Stimulated activated CD4-positive, alpha-beta T cell treated with anti-CD3 and anti-CD28 coated beads, Interleukin-2, amount 100 ng/mL, for 48 hours (primary cell): Measurements from ENCODE around the gene PKMYT1.

ENCODE experiments used
- DNase-seq, 2 donors: peaks; one replicate each; pipeline ENCODE4 v3.0.0-alpha.2; 2020

The PKMYT1 gene

GRCh38 chr16:2992383-2993081 lies 12.3 kb upstream of the PKMYT1 start:
- no peak for DNase-seq

- no peak for DNase-seq
These were observed 11.5 kb upstream of the PKMYT1 start for GRCh38 chr16:2991566-2992261.

DNA sequence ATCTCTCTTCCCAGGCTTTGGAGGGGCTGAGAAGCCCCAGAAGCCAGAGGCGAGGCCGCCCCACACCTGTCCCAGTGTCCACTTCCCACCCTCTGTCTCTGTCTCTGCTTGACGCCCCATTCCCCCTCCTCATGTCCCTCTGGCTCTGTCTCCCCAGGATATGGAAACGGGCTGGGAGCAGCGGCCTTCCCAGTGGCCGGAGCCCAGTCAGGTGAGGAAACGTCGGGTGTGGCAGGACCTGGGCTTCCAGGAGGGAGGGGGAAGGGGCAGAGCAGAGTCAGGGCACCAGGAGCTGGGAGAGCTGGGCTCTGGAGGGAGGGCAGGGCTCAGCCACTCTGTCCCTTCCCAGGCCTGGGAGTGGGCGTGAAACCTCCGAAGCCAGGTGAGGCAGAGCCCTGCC lies 10.6 kb upstream of the PKMYT1 start:
- DNase-seq, result no peak

GRCh38 chr16:2988590-2989099 lies 8.4 kb upstream of the PKMYT1 start:
- DNase-seq, result no peak

- no peak for DNase-seq
These were observed 7.6 kb upstream of the PKMYT1 start for GRCh38 chr16:2987833-2988232.

GRCh38 chr16:2987286-2987685 lies 7.0 kb upstream of the PKMYT1 start:
- DNase-seq, result no peak

GRCh38 chr16:2986623-2987188 lies 6.5 kb upstream of the PKMYT1 start:
- DNase-seq, result no peak

GRCh38 chr16:2985893-2986355 lies 5.7 kb upstream of the PKMYT1 start:
- DNase-seq, result no peak

DNA sequence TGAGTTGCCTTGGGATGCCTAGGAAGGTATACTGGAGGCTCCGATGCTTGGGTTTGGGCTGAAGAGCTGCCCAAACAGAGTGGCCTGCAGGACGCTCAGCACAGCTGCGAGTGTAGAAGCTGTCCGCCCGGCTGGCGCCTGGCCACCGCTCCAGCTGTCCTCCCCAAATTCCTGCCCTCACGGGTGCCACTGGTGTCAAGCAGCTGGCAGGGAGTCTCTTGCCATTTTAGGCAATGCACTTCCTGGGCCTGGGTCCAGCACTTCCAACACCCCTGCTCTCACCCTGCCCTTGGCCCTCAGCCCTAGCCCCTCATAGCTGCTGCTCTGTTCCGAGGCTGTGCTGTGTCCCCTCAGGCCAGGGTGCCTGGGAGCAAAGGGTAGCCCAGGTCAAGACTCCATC lies 5.2 kb upstream of the PKMYT1 start:
- DNase-seq, result no peak

DNA sequence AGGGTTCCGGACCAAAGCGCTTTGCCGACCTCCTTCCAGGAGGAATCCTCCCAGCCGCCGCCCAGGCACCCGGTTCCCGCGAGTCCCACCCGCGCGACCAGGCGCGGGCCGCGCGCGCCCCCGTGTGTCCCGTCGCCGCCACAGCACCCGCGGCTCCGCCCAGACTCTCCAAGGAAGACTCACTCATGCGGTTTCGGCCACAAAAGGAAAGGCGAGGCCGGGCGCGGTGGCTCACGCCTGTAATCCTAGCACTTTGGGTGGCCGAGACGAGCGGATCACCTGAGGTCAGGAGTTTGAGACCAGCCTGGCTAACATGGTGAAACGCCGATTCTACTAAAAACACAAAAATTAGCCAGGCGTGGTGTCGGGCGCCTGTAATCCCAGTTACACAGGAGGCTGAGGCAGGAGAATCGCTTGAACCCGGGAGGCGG lies 3.5 kb upstream of the PKMYT1 start:
- DNase-seq, result peak; percentile 76 to 84

DNA sequence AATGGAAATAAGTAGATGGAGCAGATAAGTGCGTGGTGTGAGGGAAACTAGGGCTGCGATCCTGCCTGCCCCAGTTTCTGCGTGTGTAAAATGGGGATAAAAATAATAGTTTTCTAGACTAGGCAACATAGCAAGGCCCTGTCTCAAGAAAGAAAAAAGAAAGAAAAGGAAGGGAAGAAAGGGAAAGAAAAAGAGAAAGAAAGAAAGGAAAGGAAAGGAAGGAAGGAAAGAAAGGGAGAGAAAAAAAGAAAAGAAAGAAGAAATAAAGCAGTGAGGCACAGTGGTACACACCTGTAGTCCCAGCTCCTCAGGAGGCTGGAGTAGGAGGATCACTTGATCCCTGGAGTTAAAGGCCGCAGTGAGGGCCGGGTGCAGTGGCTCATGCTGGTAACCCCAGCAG lies 2.2 kb upstream of the PKMYT1 start:
- no peak for DNase-seq

GRCh38 chr16:2981899-2982250 lies 1.6 kb upstream of the PKMYT1 start:
- no peak for DNase-seq

GRCh38 chr16:2981177-2981898 lies 1.1 kb upstream of the PKMYT1 start:
- no peak for DNase-seq

DNA sequence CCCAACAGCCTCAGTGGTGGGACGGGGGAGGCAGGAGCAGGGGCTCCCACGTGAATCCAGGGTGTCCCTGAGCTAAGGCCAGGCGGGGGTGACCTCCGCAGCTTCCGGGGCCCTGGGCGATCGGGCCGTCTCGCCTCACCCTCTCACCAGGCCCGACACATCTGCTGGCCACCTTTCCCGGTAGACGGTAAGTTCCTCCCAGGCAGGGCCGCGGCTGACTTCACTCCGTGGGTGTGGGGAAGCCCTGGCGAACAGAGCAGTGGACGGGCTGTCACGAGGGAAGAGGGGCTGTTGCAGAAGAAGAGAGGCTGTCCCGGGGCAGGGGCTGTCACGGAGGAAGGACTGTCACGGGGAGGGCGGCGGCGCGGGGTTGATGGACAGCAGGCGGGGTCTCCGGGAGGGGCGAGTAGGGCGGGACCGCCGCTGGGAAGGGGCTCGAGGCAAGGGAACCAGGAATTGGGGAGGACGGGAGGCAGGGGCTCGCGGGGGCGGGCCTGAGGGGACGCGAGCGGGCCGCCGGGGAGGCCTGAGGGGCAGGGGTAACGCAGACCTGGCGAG lies 498 bp downstream of the PKMYT1 start:
- no peak for DNase-seq

- DNase-seq, result no peak
These were observed 2.8 kb downstream of the PKMYT1 start for GRCh38 chr16:2977440-2977839.

GRCh38 chr16:2976673-2977072 lies 3.6 kb downstream of the PKMYT1 start:
- DNase-seq, result no peak

DNA sequence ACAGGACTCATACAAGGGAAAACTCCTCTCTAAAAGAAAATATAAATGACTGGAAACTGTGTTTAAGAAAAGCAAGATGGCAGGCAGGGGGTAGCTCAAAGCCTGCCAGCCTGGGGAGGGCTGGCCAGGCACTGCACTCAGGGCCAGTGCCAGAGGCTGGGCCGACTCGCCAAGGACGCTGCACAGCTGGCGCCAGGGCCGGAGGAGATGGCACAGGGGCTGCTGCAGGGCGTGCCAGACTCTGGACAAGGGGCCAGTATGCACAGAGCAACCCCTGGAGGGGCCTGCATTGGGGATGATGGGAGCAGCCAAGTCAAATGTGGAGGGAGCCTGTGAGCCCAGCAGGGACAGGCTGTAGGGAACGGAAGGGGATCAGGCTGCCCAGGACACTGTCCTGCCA lies 4.0 kb downstream of the PKMYT1 start:
- no peak for DNase-seq

DNA sequence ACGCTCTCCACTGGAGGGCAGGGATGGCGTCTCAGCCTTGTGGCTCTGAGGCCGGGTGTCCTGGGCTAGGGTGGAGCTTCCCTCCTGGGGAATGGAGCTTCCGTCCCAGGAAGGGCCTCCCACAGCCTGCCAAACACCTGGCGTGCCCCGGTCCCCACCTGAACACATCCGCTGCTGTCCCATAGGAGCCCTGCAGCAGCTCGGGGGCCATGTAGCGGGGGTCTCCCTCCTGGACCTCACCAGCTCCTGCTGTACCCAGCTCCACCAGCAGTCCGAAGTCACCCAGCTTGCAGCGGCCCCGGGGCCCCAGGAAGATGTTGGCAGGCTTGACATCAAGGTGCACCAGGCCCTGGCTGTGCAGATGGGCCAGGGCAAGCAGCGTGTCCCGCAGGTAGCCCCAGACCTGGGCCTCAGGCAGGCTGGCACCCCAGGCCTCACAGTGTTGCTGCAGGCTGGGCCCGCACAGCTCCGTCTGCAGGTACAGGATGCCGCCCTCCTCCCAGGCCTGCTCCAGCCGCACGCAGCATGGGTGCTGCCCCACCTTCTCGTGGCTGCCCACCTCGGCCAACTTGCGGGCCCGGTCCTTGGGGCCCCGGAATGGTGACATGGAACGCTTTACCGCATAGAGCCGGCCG lies 5.0 kb downstream of the PKMYT1 start:
- DNase-seq, result no peak

DNA sequence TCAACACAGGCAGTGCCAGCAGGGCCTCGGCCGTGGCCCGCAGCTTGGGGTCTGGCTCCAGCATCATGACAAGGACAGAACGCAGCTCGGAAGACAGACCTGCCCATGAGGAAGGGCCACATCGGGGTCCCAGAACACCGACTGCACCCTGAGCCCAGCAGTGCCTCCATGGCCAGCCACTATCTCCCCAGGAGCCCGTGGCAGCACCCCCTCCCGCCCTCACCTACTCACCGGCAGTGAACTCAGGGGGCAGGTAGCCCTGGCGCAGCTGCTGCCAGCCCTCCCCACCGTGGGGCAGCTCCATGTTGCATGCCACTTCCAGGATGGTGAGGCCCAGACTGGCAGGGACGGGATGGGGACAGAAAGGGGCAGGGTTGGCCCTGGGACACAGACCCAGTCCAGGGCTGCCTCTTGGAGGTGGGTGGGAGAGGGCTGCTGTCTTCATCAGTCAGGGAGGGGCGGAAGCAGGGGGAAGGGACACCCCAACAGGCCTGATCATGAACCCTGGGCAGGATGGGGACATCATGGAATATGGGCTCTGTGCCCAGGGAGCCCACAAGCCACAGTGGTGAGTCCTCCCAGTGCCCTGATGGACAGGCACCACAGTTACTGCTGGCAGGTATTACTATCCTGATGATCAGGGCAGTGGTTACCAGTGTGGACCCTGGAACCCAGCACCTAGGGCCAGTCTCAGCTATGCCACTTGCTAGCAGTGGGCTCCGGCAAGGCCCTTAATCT lies 5.8 kb downstream of the PKMYT1 start:
- no peak for DNase-seq

- DNase-seq, result no peak
These were observed 6.5 kb downstream of the PKMYT1 start for GRCh38 chr16:2973605-2974318.

DNA sequence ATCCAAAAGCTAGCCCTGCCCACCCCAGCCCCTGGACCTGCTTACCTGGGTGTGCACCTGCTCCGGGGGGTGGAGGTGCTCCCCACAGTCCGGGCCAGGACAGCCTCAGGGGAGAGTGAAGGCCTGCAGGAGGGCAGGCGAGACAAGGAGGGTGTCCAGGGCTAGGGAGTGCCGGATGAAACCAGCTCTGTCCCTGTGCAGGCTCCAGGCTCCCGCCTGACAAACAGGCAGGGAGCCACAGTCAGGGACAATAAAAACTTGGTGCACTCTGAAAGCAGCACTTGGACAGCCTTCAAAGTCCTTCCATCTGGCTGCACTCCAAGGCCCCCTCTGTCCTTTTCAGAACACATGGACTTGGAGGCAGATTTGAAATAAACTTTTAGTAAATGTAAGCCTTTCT lies 7.2 kb downstream of the PKMYT1 start:
- no peak for DNase-seq
